Measurements from ENCODE around the gene EXD3. TPM values are rescaled to one million over a fixed set of nuclear protein-coding genes. Genes with fewer than 3 reads are reported as not detected.
"Not testable (repeated sequence)": the region's sequence is repeated elsewhere in the genome, so short reads cannot be mapped to it uniquely, and the experiment has no call there.

The EXD3 gene
- total and polyA plus RNA-seq, 8 donors = 8.1 to 57.3 (median 13.6) TPM

DNA sequence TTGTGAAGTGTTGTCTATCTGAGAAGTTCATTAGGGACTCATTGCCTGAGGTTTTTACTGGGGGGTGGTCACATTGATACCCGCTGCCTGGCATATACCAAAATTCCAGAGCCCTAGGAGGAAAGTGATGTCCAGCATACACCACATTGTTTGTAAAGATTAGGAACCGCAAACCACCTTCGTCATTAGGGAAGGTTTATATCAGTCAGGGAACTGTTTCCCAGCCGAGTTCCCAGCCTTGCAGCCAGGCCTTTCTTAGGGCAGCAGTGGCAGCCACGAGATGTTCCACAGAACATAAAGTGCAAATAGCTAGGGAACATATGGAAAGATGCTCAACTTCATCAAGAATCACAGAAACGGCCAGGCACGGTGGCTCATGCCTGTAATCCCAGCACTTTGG, 80.5 kb downstream of the EXD3 start:
- Histone ChIP-seq H3K9me3 (no peaks in the 10 kb centered on the region), H3K27ac (no peak overlapping the region), H3K36me3 (no peaks in the 10 kb centered on the region), H3K27me3 (no peaks in the 10 kb centered on the region), H3K4me3 (no peak overlapping the region), H3K4me1 (no peaks in the 10 kb centered on the region)
- WGBS, 2 donors = 81 to 85% methylated on average over 7 of the region's 7 CpGs
- intact Hi-C loops (cut with DNase I) = no loop called here
- DNase-seq = no peak
- no peak for ATAC-seq
- no peak for FAIRE-seq
- TF ChIP-seq CTCF (IDR thresholded peaks at IDR 0.05) = no peak

DNA sequence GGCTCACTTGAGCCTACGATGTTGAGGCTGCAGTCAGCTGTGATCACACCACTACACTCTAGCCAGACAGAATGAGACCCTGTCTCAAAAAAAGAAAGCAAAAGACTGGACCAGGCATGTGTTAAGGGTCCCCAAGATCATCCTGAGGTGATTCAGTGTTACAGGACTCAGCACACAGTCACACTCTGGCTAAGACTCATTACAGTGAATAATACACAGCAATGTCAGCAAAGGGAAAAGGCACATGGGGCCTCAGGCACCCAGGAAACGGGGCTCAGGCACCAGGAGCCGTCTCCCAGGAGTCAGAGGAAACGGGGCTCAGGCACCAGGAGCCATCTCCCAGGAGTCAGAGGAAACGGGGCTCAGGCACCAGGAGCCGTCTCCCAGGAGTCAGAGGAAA, 81.7 kb downstream of the EXD3 start:
- WGBS, 2 donors = 74 to 79% methylated on average over 6 of the region's 6 CpGs
- no peak overlapping the region for H3K27ac ChIP-seq
- no peak overlapping the region for H3K4me3 ChIP-seq
- no peaks in the 10 kb centered on the region for H3K4me1 ChIP-seq
- DNase-seq = no peak
- no peak for TF ChIP-seq CTCF (IDR thresholded peaks at IDR 0.05)
- no peak for FAIRE-seq
- no peak for ATAC-seq
- intact Hi-C loops (cut with DNase I) = no loop called here
- no peaks in the 10 kb centered on the region for H3K36me3 ChIP-seq
- no peaks in the 10 kb centered on the region for H3K9me3 ChIP-seq
- H3K27me3 ChIP-seq = no peaks in the 10 kb centered on the region

- H3K4me3 ChIP-seq; intact Hi-C loops (cut with DNase I); H3K36me3 ChIP-seq; H3K27ac ChIP-seq; H3K4me1 ChIP-seq; DNase-seq; H3K9me3 ChIP-seq; ATAC-seq; H3K27me3 ChIP-seq; FAIRE-seq: not testable (repeated sequence)
- 91 to 93% methylated on average over 12 of the region's 12 CpGs for WGBS, 2 donors
Measured at GRCh38 chr9:137339908-137340462, 83.0 kb downstream of the EXD3 start.

DNA sequence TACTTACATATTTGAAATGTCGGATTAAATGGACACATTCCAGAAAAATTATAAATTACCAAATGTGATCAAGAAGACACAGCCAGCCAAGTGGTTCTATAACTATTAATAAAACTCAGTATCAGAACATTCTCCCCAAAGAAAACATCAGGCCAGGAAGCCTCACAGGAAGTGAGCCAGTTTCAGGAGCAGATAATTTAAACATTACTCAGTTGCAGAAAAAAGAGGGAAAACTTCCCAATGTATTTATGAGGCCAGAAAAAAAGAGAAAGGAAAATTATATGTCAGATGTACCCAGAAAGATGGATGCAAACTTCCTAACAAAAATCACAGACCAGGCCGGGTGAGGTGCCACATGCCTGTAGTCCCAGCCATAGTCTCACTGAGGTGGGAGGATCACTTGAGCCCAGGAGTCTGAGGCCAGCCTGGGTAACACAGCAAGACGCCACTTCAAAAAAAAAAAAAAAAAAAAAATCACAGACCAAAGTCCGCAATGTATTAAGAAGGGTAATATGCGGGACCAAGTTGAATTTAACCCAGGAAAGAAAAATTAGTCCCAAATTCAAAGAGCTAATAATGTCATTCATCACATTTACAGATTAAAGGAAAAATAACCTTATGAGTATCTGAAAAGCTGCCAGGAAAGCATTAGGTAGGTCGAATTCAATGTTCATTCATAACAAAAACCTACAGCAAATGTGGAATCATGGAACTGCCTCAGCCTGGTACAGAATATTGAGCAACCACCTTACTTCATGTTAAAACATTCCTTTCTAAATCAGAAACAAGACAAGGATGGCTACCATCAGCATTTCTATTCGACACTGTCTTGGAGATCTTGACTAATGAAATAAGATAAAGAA, 83.7 kb downstream of the EXD3 start:
- Histone ChIP-seq H3K27me3 (no peaks in the 10 kb centered on the region), H3K4me3 (no peak overlapping the region), H3K9me3 (no peaks in the 10 kb centered on the region), H3K36me3 (no peaks in the 10 kb centered on the region), H3K4me1 (no peaks in the 10 kb centered on the region), H3K27ac (no peak overlapping the region)
- intact Hi-C loops (cut with DNase I) = no loop called here
- DNase-seq (no peak), FAIRE-seq (no peak), ATAC-seq (no peak)
- TF ChIP-seq CTCF (IDR thresholded peaks at IDR 0.05) = no peak
- 75 to 81% methylated on average over 7 of the region's 7 CpGs for WGBS, 2 donors

DNA sequence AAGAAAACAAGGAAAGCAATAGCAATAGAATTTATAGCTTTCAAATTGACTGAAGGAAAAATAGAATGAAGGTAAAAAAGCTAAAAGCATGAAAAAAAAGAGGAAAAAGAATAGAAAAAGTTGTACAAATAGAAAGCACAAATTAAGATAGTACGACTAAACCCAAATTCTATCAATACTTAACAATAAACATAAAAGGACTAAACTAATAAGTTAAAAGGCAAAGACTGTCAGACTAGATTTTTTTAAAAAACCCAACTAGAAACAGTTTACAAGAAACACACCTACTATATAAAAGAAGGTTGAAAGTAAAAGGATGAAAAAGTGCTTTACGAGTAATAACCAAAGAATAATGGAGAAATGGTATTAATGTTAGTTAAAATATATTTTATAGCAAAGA, 86.2 kb downstream of the EXD3 start:
- no peaks in the 10 kb centered on the region for H3K27me3 ChIP-seq
- H3K9me3 ChIP-seq = no peaks in the 10 kb centered on the region
- H3K4me3 ChIP-seq = no peak overlapping the region
- no peaks in the 10 kb centered on the region for H3K36me3 ChIP-seq
- FAIRE-seq = no peak
- H3K27ac ChIP-seq = no peak overlapping the region
- H3K4me1 ChIP-seq = no peaks in the 10 kb centered on the region
- intact Hi-C loops (cut with DNase I) = no loop called here
- ATAC-seq = no peak
- no peak for DNase-seq
- WGBS, 2 donors = 92 to 94% methylated on average over 2 of the region's 2 CpGs
- no peak for TF ChIP-seq CTCF (IDR thresholded peaks at IDR 0.05)
